ENCODE measurements around the gene M1AP.

The M1AP gene

GRCh38 chr2:74593826-74594772, 54.0 kb downstream of the M1AP start:
- no peak for DNase-seq (ENCODE audit: low spot score)

DNA sequence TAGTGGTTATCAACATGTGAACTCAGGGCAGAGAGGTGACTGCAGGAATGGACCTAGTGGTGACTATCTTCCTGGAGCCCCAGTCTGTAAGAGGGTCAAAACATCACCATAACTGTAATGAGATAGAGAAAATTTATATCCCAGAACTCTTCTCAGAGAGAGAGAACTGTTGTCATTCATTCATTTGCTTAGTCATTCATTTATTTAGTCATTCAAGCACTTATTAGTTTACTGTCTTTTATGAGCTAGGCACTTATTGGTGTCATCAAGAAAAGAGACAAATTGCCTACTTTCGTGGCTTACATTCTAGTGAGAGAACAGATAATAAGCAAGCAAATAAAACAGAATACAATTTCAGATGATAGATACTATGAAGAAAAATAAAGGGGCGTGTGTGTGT, 59.5 kb downstream of the M1AP start:
- DNase-seq (ENCODE audit: low spot score) = no peak

GRCh38 chr2:74587664-74588277, 60.4 kb downstream of the M1AP start:
- peak; percentile 63 for DNase-seq (ENCODE audit: low spot score)

DNA sequence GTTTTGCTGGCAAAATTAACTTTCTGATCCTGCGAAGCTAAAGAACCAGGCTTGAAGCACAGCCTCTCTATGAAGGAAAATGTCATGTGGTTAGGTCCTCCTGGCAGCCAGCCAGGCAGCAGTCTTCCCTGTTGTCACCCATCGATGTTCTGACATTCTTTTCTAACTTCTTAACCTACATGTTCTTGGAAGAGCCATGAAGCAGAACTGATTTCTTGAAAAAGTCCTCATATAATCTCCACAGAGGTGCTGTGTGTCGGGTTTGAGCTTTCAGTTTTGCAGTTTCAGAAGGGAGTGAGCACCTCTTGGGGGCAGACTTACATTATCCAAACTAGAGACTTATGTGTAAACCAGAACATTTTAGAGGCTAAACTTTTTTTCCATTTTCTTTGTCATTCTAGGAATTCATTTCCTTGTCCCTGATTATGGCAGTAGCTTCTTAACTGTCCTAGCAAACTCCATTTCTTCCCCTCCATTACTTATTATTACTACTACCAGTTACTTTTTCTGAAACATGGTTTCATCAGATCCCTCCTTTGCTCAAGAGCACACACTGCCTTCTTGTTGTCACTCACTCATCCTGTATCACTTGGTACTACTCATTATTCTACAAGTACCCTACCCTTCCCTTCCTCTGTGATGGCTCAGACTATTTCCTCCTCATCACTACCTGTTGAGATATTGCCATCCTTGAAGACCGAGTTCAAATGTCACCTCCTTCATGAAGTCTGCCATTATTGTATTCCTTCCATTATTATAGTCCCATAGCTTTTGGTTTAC, 62.5 kb downstream of the M1AP start:
- DNase-seq (ENCODE audit: low spot score) = no peak

DNA sequence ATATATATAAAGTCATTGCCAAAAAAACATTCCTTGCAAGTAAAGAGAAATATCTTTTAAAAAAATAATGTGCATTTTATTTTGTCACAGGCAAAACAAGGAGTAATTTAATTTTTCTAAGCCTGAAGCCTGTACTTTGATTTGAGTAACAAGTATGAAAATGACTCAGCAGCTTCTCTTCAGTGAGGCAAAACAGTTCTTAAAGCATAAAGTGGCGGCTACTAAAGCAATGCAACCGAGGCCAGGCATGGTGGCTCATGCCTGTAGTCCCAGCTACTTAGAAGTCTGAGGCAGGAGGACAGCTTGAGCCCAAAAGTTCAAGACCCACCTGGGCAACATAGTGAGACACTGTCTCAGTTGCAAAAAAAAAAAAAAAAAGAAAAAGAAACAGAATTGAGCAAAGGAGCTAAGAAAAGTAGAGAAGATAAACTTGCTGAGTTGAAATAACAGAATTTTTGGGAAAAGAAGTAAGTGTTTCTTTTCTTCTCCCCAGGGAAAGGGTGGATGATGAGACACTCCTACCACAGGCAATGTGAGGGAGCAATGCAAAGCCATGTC, 64.0 kb downstream of the M1AP start:
- no peak for DNase-seq (ENCODE audit: low spot score)

DNA sequence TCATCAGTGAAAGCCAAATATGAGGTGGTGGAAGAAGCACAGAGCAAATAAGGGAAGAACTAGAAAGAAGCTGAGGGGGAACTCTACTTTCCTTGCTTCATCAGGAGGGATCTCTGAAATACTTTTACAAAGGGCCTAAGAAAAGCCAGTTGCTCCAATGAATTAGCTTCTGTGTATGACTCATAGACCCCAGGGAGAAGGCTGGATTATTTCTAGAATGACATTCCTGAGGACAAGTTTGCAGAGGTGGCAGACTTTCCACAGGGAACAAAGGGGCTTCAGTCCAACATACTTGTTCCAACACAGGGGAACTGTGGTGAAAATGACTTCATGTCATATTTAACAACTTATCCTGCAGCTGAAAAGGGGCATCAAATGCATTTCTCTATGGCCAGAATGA, 64.6 kb downstream of the M1AP start:
- DNase-seq (ENCODE audit: low spot score) = no peak

- no peak for DNase-seq (ENCODE audit: low spot score)
Measured at GRCh38 chr2:74582184-74582583, 65.9 kb downstream of the M1AP start.

DNA sequence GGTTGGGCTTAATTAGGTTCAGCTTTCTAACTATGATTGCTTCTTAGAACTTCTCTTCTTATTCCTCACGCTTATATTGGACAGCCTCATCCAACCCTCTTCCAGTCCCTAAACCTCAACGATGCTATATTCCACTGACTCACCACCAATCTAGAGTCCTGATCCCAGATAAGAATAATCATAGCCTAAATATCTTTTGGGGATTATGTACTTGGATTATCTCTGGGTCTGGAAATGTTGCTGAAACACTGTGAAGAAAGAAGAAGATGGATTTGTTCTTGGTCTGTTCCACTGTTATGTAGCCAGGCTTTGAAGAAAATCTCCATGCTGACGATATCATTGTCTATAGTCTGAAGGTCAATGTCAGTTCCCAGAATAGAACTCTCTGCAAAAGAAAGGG, 66.7 kb downstream of the M1AP start:
- DNase-seq (ENCODE audit: low spot score) = no peak

- DNase-seq (ENCODE audit: low spot score) = no peak
Measured at GRCh38 chr2:74578408-74578807, 69.7 kb downstream of the M1AP start.

DNA sequence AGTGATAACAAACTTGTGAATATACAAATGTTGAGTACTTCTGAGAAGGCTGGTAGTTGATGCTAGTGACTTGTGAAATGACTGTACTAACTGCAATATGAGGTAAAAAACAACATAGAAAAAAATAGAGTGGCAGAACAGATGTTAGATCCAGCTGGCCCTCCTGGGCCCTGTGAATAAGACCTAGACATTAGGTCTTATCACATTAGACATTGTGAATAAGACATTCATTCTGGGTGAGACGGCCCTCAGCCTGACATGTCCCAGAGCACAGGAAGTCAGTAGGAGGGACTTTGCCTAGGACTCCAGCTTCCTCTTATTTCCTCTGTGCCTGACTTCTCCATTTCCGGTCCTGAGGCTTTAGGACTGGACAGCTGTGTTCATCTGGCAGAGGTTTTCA, 70.7 kb downstream of the M1AP start:
- DNase-seq (ENCODE audit: low spot score) = no peak

- no peak for DNase-seq (ENCODE audit: low spot score)
Measured at GRCh38 chr2:74576863-74577229, 71.3 kb downstream of the M1AP start.

DNA sequence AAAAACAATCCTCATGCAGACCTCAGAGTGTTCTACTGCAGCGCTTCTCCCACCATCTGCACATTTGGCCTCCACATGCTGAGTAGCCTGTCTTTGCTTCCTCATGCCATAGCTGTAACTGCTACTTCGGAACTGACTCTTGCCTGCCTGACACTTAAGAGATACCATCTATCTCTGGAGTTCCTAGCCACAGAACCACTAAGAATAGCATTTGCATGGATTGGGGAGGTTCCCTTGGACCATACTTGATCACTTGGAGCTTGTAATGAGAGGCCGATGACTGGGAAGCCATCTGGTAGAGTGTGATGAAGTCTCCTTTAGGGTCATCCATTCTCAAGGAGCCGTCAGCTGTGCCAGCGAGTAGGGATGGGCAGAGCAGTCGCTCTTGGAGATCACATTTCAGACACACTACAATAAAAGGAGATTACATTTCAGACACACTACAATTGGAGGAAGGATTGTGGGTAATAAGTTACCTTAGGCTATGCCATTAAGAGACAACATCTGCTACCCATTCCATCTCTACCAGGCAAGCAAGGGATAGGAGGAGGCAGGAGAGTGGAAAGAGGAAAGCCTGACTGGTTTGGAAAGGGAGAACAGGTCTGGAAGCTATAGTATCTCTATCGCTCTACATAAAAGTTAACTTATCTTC, 71.8 kb downstream of the M1AP start:
- no peak for DNase-seq (ENCODE audit: low spot score)

- no peak for DNase-seq (ENCODE audit: low spot score)
Measured at GRCh38 chr2:74575320-74575719, 72.8 kb downstream of the M1AP start.

GRCh38 chr2:74573747-74574562, 74.2 kb downstream of the M1AP start:
- peak; percentile 13 for DNase-seq (ENCODE audit: low spot score)

DNA sequence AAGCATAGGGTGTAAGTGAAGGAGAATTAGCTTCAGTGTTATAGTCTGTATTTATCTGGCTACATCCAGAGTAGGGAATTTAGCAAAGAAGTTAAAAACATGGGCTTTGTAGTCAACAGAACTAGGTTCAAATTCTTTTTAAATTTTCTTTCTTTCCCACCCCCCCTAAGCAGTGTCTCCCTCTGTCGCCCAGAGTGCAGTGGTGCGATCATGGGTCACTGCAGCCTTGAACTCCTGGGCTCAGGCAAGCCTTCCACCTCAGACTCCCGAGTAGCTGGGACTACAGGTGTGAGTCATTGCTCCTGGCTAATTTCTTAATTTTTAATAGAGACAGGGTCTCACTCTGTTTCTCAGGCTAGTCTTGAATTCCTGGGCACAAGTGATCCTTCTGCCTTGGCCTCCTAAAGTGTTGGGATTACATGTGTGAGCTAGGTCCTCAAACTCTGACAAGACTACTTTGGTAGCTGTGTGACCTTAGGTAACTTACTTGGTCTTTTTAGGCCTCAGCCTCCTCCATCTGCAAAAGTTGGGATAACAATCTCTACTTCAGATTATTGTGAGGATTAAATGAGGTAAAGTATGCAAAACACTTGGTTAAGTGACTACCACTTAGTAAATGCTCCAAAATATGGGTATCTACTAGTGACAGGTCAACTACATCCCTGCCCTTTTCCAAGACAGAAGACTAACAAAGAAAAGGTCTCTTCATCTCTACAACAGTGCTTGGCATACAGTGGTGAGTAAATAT, 75.8 kb downstream of the M1AP start:
- no peak for DNase-seq (ENCODE audit: low spot score)

DNA sequence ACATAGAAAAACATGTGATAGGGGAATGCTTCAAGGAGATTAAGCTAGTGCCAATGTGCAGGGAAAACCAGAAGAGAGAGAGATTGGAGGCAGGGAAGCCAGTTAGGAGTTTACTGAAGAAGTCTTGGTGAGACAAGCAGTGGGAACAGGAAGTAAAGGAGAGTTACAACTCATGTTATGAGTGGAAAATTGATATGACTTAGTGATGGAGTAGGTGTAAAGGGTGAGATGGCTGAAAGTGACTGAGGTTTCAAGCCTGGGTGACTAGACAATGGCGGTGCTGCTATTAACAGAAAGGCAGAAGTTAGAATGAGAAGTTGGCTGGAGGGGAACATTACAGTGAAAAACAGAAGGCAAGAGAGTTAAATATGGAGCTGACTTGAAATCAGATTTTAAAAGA, 77.1 kb downstream of the M1AP start:
- no peak for DNase-seq (ENCODE audit: low spot score)

GRCh38 chr2:74569686-74570085, 78.4 kb downstream of the M1AP start:
- DNase-seq (ENCODE audit: low spot score) = no peak

DNA sequence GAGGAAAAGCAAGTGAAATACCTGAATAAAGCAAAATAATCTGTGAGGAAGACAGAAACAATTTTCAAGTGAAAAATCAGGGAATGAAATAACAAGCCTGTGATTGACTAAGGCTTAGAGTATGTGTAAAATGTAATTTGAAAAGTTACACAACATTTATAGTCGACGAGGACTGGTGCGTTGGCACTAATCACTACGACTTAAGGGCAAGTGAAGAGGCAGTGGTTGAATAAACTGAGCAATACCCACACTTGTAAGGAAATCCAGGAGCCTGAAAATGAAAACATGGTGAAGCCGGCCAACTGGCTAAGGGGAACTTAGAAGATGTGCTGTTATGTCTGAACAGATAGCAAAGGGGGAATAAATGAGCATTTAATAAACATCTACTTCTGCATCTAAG, 80.2 kb downstream of the M1AP start:
- DNase-seq (ENCODE audit: low spot score) = no peak

- DNase-seq (ENCODE audit: low spot score) = no peak
Measured at GRCh38 chr2:74566754-74567085, 81.4 kb downstream of the M1AP start.

- DNase-seq (ENCODE audit: low spot score) = no peak
Measured at GRCh38 chr2:74566076-74566753, 81.9 kb downstream of the M1AP start.
